Bronchial epithelial cell (primary cell): ENCODE data around the gene KCNJ3. TPM values are rescaled to one million over a fixed set of nuclear protein-coding genes. Genes with fewer than 3 reads are reported as not detected.

Experiments
- DNase-seq: peaks from one replicate; pipeline ENCODE4 v3.0.0-alpha.2; 2010; ENCODE audit warnings: low read depth
- FAIRE-seq: peaks from 2 replicates; lab custom pipeline; 2011; peaks lifted over from hg19 to GRCh38; lab: Jason Lieb, UNC
- H3K27me3 ChIP-seq: 2 replicates; pipeline ENCODE4 v1.5.1; 2011; ENCODE audit warnings: low read length; ENCODE audit not compliant: control insufficient read depth, insufficient read depth
- H3K36me3 ChIP-seq: 2 replicates; pipeline ENCODE4 v1.5.1; 2011; ENCODE audit warnings: low read length; ENCODE audit not compliant: control insufficient read depth, insufficient read depth
- H3K4me3 ChIP-seq: 2 replicates; pipeline ENCODE4 v1.5.1; 2011; ENCODE audit warnings: mild to moderate bottlenecking, low read depth, low read length, control low read depth
- total RNA-seq: library from RNA; depleted of rRNA; stranded (reverse); fragments of >200 nt; gene quantifications from 2 replicates; pipeline ENCODE4 v1.2.1, GENCODE V29; 2014
- TF ChIP-seq, protein P1 (sequence below): IDR thresholded peaks from 2 replicates; pipeline ENCODE4 v1.5.1; 2011; ENCODE audit warnings: mild to moderate bottlenecking, moderate library complexity, low read length, control low read depth, inconsistent platforms; ENCODE audit not compliant: insufficient read depth, severe bottlenecking

The KCNJ3 gene
- not detected in 2 replicates for total RNA-seq

DNA sequence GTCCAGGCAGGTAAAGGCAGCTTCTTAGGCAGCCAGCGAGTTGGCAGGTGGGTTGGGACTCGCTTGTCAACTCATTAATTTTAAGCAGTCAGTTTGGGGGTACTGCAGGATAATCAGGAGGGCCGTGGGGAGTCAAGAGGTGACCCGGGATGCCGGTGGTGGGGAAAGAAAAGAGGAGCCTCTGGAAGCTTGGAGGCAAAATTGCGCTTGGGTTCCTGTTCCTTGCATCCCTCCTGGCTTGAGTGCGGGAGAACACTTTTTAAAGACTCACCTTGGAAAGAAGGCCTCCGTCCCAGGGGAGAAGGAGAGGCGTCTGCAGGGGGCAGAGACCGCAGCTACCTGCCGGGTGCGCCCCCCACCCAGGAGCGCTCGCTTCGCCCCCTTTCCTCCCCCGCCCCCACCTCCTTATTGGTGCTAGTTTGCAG lies at the start of gene KCNJ3:
TSS of gene KCNJ3 (plus strand) at position 400 of the 425 bp plus-strand sequence. CDS start 81 bp downstream, outside the sequence.
- Histone ChIP-seq H3K36me3 (no peaks in the 10 kb centered on the region), H3K4me3 (no peak within 1 kb of the TSS), H3K27me3 (peaks cover 17% of the 10 kb centered on the region)
- DNase-seq (no peak), FAIRE-seq (no peak)
- TF ChIP-seq, protein P1, sequence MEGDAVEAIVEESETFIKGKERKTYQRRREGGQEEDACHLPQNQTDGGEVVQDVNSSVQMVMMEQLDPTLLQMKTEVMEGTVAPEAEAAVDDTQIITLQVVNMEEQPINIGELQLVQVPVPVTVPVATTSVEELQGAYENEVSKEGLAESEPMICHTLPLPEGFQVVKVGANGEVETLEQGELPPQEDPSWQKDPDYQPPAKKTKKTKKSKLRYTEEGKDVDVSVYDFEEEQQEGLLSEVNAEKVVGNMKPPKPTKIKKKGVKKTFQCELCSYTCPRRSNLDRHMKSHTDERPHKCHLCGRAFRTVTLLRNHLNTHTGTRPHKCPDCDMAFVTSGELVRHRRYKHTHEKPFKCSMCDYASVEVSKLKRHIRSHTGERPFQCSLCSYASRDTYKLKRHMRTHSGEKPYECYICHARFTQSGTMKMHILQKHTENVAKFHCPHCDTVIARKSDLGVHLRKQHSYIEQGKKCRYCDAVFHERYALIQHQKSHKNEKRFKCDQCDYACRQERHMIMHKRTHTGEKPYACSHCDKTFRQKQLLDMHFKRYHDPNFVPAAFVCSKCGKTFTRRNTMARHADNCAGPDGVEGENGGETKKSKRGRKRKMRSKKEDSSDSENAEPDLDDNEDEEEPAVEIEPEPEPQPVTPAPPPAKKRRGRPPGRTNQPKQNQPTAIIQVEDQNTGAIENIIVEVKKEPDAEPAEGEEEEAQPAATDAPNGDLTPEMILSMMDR: no peak

DNA sequence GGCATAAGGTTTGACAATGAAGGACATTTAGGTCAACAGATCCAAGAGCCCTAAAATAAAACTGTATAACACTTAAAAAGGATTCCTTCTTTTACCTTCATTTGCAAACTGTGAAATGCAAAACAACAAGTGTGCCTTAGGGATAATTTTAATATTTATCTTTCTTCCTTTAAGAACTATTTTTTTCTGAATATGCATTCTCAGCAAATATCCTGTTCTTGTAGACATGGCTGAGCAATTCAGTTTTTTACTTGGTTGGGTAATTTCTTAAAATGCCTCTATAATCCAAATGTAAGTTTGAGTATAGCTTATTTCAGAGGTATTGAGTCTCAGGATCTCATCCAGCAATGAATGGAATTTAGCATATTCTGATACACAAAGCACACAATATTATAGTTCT lies 43.0 kb upstream of the KCNJ3 start:
- no peak for DNase-seq
- Histone ChIP-seq H3K36me3 (no peaks in the 10 kb centered on the region), H3K27me3 (no peaks in the 10 kb centered on the region), H3K4me3 (no peak overlapping the region)
- TF ChIP-seq, protein P1: no peak
- no peak for FAIRE-seq

DNA sequence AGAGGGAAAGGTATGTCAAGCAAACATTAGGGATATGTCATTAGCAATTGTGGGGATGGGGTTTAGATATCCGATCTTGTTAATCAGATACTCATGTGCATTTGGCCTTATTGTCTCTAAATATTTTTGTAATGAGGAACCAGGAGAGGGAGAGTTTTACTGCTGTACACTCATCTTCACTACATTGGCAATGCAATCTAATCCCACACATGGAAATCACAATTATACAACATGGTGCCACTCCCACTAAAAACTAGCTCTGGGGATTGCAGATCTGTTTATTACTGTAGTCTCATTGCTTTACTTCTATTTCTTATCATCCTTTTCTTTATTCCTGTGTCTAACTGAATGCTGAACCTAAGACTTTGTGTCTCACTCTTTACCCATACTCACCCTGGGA lies 39.6 kb upstream of the KCNJ3 start:
- Histone ChIP-seq H3K36me3 (no peaks in the 10 kb centered on the region), H3K27me3 (no peaks in the 10 kb centered on the region), H3K4me3 (no peak overlapping the region)
- FAIRE-seq (no peak), DNase-seq (no peak)
- TF ChIP-seq, protein P1: no peak

DNA sequence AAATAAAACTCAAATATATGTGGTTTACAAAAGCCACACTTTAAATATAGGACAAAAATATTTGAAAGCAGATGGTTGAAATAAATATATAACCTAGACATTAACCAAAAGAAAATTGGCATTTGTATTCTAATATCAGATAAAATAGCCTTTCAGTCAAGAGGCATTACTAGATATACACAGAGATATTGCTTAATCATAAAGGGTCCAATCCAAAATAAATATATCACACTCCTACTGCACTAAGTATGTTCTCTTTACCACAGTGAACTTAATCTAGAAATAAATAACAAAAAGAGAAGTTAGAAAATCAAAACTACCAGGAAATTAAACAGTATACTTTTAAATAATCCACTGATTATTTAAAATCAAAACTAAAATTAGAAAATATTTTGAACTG lies 34.2 kb upstream of the KCNJ3 start:
- DNase-seq (no peak), FAIRE-seq (no peak)
- TF ChIP-seq, protein P1: no peak
- H3K27me3 ChIP-seq: no peaks in the 10 kb centered on the region
- H3K4me3 ChIP-seq: no peak overlapping the region
- no peaks in the 10 kb centered on the region for H3K36me3 ChIP-seq

DNA sequence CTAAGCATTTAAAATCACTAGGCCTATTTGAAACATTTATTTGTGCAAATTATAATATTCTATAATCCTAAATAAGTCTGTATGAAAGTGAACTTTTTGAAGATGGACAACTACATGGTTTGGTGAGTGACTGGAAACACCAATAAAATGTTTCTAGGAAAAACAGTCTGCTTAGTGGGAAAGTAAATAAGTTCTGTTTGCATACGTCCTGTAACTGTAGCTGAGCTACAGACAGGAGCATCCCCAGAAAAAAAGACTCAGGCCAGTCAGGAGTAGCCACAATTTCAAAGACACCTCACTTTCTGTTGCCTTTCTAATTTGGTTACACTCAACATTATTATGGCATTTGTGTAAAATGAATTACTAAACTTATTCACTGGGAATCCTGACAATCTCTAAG lies 28.4 kb upstream of the KCNJ3 start:
- TF ChIP-seq, protein P1: no peak
- FAIRE-seq (no peak), DNase-seq (no peak)
- Histone ChIP-seq H3K36me3 (no peaks in the 10 kb centered on the region), H3K4me3 (no peak overlapping the region), H3K27me3 (no peaks in the 10 kb centered on the region)

GRCh38 chr2:154673694-154674093 lies 24.8 kb upstream of the KCNJ3 start:
- FAIRE-seq: no peak
- TF ChIP-seq, protein P1: no peak
- no peak for DNase-seq
- Histone ChIP-seq H3K36me3 (no peaks in the 10 kb centered on the region), H3K4me3 (no peak overlapping the region), H3K27me3 (no peaks in the 10 kb centered on the region)
